C4-2B (cell line): ENCODE measurements around the gene ITGA4.

Experiments used
- CTCF ChIP-seq: fragments of 450-650 bp; conservative IDR thresholded peaks from 2 replicates; pipeline ENCODE4 v1.5.1; 2017; ENCODE audit warnings: mild to moderate bottlenecking
- ZFX ChIP-seq: fragments of 450-650 bp; IDR thresholded peaks from 2 replicates; pipeline ENCODE4 v1.6.1; 2017

- TF ChIP-seq CTCF (no peak), ZFX (no peak)
Observed at GRCh38 chr2:181575024-181575649, 118.0 kb downstream of the ITGA4 start.
